Esophagus muscularis mucosa (tissue), 3 donors: ENCODE results near the gene AK3.

Source experiments
- POLR2AphosphoS5 ChIP-seq, 2 donors: sonication (generic); formaldehyde crosslinking; IDR thresholded peaks; one replicate each; pipeline ENCODE4 v1.6.1; 2017; ENCODE audit warnings: antibody characterized with exemption in 2 of 2
- TF ChIP-seq, protein P1 (sequence below), 3 experiments: fragments of 200-600 bp in 2 of 3; fragments of 450-650 bp in 1 of 3; sonication (generic) in 2 of 3; IDR thresholded peaks; one replicate each; pipeline ENCODE4 v1.5.1; 2017 to 2019; ENCODE audit warnings: antibody characterized with exemption in 3 of 3, mild to moderate bottlenecking in 2 of 3, moderate library complexity in 1 of 3

GRCh38 chr9:4743131-4743875 lies 2.3 kb upstream of the AK3 start:
- TF ChIP-seq, protein P1, sequence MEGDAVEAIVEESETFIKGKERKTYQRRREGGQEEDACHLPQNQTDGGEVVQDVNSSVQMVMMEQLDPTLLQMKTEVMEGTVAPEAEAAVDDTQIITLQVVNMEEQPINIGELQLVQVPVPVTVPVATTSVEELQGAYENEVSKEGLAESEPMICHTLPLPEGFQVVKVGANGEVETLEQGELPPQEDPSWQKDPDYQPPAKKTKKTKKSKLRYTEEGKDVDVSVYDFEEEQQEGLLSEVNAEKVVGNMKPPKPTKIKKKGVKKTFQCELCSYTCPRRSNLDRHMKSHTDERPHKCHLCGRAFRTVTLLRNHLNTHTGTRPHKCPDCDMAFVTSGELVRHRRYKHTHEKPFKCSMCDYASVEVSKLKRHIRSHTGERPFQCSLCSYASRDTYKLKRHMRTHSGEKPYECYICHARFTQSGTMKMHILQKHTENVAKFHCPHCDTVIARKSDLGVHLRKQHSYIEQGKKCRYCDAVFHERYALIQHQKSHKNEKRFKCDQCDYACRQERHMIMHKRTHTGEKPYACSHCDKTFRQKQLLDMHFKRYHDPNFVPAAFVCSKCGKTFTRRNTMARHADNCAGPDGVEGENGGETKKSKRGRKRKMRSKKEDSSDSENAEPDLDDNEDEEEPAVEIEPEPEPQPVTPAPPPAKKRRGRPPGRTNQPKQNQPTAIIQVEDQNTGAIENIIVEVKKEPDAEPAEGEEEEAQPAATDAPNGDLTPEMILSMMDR (IDR thresholded peaks at IDR 0.05) = no peak
- no peak for TF ChIP-seq POLR2AphosphoS5 (IDR thresholded peaks at IDR 0.05)
